GM23338 (cell line): Measurements from ENCODE around the gene RPTOR. TPM values are rescaled to one million over a fixed set of nuclear protein-coding genes. Genes with fewer than 3 reads are reported as not detected.

Experiments
- ATAC-seq: fragments of 200-7000 bp; cut with Tn5 transposase; 3 replicates; pipeline ENCODE4 v1.9.1; 2020
- DNase-seq: peaks from one replicate; pipeline ENCODE4 v3.0.0-alpha.2; 2015; ENCODE audit warnings: low spot score
- H2AFZ ChIP-seq: fragments of 200-600 bp; sonication (generic); 2 replicates; pipeline ENCODE4 v1.8.0; 2016; ENCODE audit warnings: antibody characterized with exemption, mild to moderate bottlenecking, moderate library complexity
- H3F3A ChIP-seq: fragments of 200-600 bp; sonication (generic); replicated peaks from 2 replicates; pipeline ENCODE4 v1.8.0; 2017; ENCODE audit warnings: antibody characterized with exemption, mixed run types, low read depth
- H3K27ac ChIP-seq: fragments of 200-600 bp; sonication (generic); 2 replicates; pipeline ENCODE4 v1.6.1; 2016; ENCODE audit warnings: low read depth
- H3K27me3 ChIP-seq: fragments of 200-600 bp; sonication (generic); 2 replicates; pipeline ENCODE4 v1.8.0; 2016; ENCODE audit warnings: mild to moderate bottlenecking, mixed run types, moderate library complexity; ENCODE audit not compliant: insufficient read depth
- H3K36me3 ChIP-seq: fragments of 200-600 bp; sonication (generic); 2 replicates; pipeline ENCODE4 v1.8.0; 2016; ENCODE audit warnings: mild to moderate bottlenecking; ENCODE audit not compliant: insufficient read depth
- H3K4me1 ChIP-seq: fragments of 200-600 bp; sonication (generic); 2 replicates; pipeline ENCODE4 v1.8.0; 2016; ENCODE audit warnings: mild to moderate bottlenecking, moderate library complexity; ENCODE audit not compliant: insufficient read depth
- H3K4me2 ChIP-seq: fragments of 200-600 bp; sonication (generic); 2 replicates; pipeline ENCODE4 v1.7.1; 2017; ENCODE audit warnings: mixed run types
- H3K4me3 ChIP-seq: fragments of 200-600 bp; sonication (generic); 2 replicates; pipeline ENCODE4 v1.6.1; 2016; ENCODE audit warnings: mixed run types
- H3K79me2 ChIP-seq: fragments of 200-600 bp; sonication (generic); replicated peaks from 2 replicates; pipeline ENCODE4 v1.8.0; 2017; ENCODE audit warnings: mild to moderate bottlenecking; ENCODE audit not compliant: insufficient read depth
- H3K9me2 ChIP-seq: fragments of 200-600 bp; sonication (generic); 2 replicates; pipeline ENCODE4 v1.8.0; 2017; ENCODE audit not compliant: insufficient read depth
- H4K20me1 ChIP-seq: fragments of 200-600 bp; sonication (generic); replicated peaks from 2 replicates; pipeline ENCODE4 v1.8.0; 2017; ENCODE audit warnings: mild to moderate bottlenecking; ENCODE audit not compliant: insufficient read depth
- H3K27ac Mint-ChIP-seq: 2 replicates; pipeline ENCODE4 v1.8.0; 2020; ENCODE audit warnings: inconsistent platforms, mild to moderate bottlenecking, moderate library complexity, mixed read lengths
- H3K27me3 Mint-ChIP-seq: 3 replicates; pipeline ENCODE4 v1.8.0; 2022; ENCODE audit warnings: low read depth, mild to moderate bottlenecking, moderate library complexity, mixed read lengths, inconsistent platforms; ENCODE audit not compliant: insufficient read depth, poor library complexity
- H3K36me3 Mint-ChIP-seq: 3 replicates; pipeline ENCODE4 v1.8.0; 2021; ENCODE audit warnings: low read depth, mild to moderate bottlenecking, inconsistent platforms, moderate library complexity, mixed read lengths
- H3K4me1 Mint-ChIP-seq: 3 replicates; pipeline ENCODE4 v1.8.0; 2020; ENCODE audit warnings: mild to moderate bottlenecking, inconsistent platforms, mixed read lengths
- H3K4me3 Mint-ChIP-seq: 3 replicates; pipeline ENCODE4 v1.8.0; 2021; ENCODE audit warnings: moderate library complexity, mild to moderate bottlenecking, inconsistent platforms, mixed read lengths
- H3K9me3 Mint-ChIP-seq: 3 replicates; pipeline ENCODE4 v1.8.0; 2020; ENCODE audit warnings: moderate library complexity, mild to moderate bottlenecking, inconsistent platforms, mixed read lengths
- CREB1 ChIP-seq: fragments of 250-450 bp; sonication (Bioruptor Pico); IDR thresholded peaks from 2 replicates; pipeline ENCODE4 v1.5.0; 2020; ENCODE audit warnings: low read depth, mild to moderate bottlenecking, moderate library complexity
- CTCF ChIP-seq, 2 experiments: fragments of 200-600 bp in 1 of 2; sonication (generic) in 1 of 2; conservative IDR thresholded peaks; 2 replicates each; pipeline versions ENCODE4 v1.5.1 to v1.6.1; 2016 to 2017; ENCODE audit warnings: antibody characterized with exemption in 2 of 2, low read depth in 2 of 2, mild to moderate bottlenecking in 2 of 2, moderate library complexity in 1 of 2
- ETS1 ChIP-seq: IDR thresholded peaks from 2 replicates; pipeline ENCODE4 v1.6.1; 2016; ENCODE audit warnings: antibody characterized with exemption
- EZH2 ChIP-seq: fragments of 200-600 bp; sonication (generic); IDR thresholded peaks from one replicate; pipeline ENCODE4 v1.8.0; 2017; ENCODE audit warnings: antibody characterized with exemption, mild to moderate bottlenecking, low read depth; ENCODE audit not compliant: unreplicated experiment
- EZH2phosphoT487 ChIP-seq: fragments of 200-600 bp; sonication (generic); IDR thresholded peaks from one replicate; pipeline ENCODE4 v1.8.1; 2018; ENCODE audit warnings: antibody characterized with exemption; ENCODE audit not compliant: unreplicated experiment
- JUNB ChIP-seq: IDR thresholded peaks from one replicate; pipeline ENCODE4 v1.6.1; 2016; ENCODE audit warnings: antibody characterized with exemption; ENCODE audit not compliant: unreplicated experiment
- NANOG ChIP-seq: IDR thresholded peaks from 2 replicates; pipeline ENCODE4 v1.6.1; 2016; ENCODE audit warnings: antibody characterized with exemption, borderline replicate concordance
- REST ChIP-seq: IDR thresholded peaks from one replicate; pipeline ENCODE4 v1.6.1; 2018; ENCODE audit warnings: antibody characterized with exemption; ENCODE audit not compliant: unreplicated experiment
- STAT1 ChIP-seq: IDR thresholded peaks from one replicate; pipeline ENCODE4 v1.6.1; 2016; ENCODE audit warnings: antibody characterized with exemption; ENCODE audit not compliant: unreplicated experiment
- ZNF114 ChIP-seq: fragments of 250-450 bp; sonication (Bioruptor Pico); IDR thresholded peaks from 2 replicates; pipeline ENCODE4 v1.5.0; 2020; ENCODE audit warnings: mild to moderate bottlenecking, moderate library complexity
- ZNF331 ChIP-seq: fragments of 250-450 bp; sonication (Bioruptor Pico); IDR thresholded peaks from 2 replicates; pipeline ENCODE4 v1.5.0; 2020; ENCODE audit warnings: low read depth, mild to moderate bottlenecking, moderate library complexity
- ZNF462 ChIP-seq: fragments of 250-450 bp; sonication (Bioruptor Pico); IDR thresholded peaks from 2 replicates; pipeline ENCODE4 v1.5.0; 2020; ENCODE audit warnings: mild to moderate bottlenecking, moderate library complexity
- polyA plus RNA-seq: library from polyadenylated mRNA; unstranded; fragments of >200 nt; fragmentation: Nextera tagmentation; extraction: Ambion mirVana; gene quantifications from 2 replicates; pipeline ENCODE4 v1.2.1, GENCODE V29; 2016
- total RNA-seq: library from RNA; depleted of rRNA; stranded (reverse); fragments of >200 nt; shearing (Covaris generic); gene quantifications from 2 replicates; pipeline ENCODE4 v1.2.3, GENCODE V29; 2014

Gene RPTOR
- total and polyA plus RNA-seq, 2 experiments from 2014 or later = 9.5 to 38.0 TPM

GRCh38 chr17:80625627-80626026 lies 81.0 kb downstream of the RPTOR start:
- Mint-ChIP-seq H3K36me3 (peaks cover 7% of the 10 kb centered on the region; the same call in 2 of the 3 replicates), H3K27ac (no peak overlapping the region), H3K4me3 (no peak overlapping the region), H3K9me3 (no peaks in the 10 kb centered on the region), H3K27me3 (no peaks in the 10 kb centered on the region), H3K4me1 (peaks cover 12% of the 10 kb centered on the region; the same call in 2 of the 3 replicates)
- Histone ChIP-seq H3K79me2 (peaks cover 51% of the 10 kb centered on the region), H4K20me1 (peaks cover 14% of the 10 kb centered on the region), H3K9me2 (no peaks in the 10 kb centered on the region), H3K4me1 (no peaks in the 10 kb centered on the region), H3K36me3 (no peaks in the 10 kb centered on the region), H3K4me2 (no peak overlapping the region), H3K27me3 (no peaks in the 10 kb centered on the region), H3F3A (no peaks in the 10 kb centered on the region), H3K27ac (no peak overlapping the region), H3K4me3 (no peak overlapping the region), H2AFZ (no peak overlapping the region)
- DNase-seq (no peak), ATAC-seq (no peak)
- no peak for TF ChIP-seq EZH2
- no peak for TF ChIP-seq ETS1
- TF ChIP-seq NANOG = no peak
- TF ChIP-seq ZNF114 (CRISPR knock-in tag) = no peak
- TF ChIP-seq ZNF462 (CRISPR knock-in tag) = no peak
- no peak for TF ChIP-seq CREB1 (CRISPR knock-in tag)
- TF ChIP-seq EZH2phosphoT487 = no peak
- TF ChIP-seq REST = no peak
- TF ChIP-seq ZNF331 (CRISPR knock-in tag) = no peak
- no peak for TF ChIP-seq CTCF (conservative IDR thresholded peaks at IDR 0.05; ENCODE audit: low read depth in 2 of 2)
- TF ChIP-seq JUNB = no peak
- TF ChIP-seq STAT1 = no peak
